H4 (cell line): ENCODE results near the gene COL27A1. TPM values are rescaled to one million over a fixed set of nuclear protein-coding genes. Genes with fewer than 3 reads are reported as not detected.
A peak's percentile ranks its signal among the peaks of the same experiment; 100 is the strongest.

Experiments used
- DNase-seq: peaks from one replicate; pipeline ENCODE4 v3.0.0-alpha.2; 2015; ENCODE audit warnings: low spot score
- total RNA-seq: library from RNA; depleted of rRNA; stranded (reverse); fragments of >200 nt; shearing (Covaris generic); gene quantifications from 2 replicates; pipeline ENCODE4 v1.2.3, GENCODE V29; 2014; rRNA removed

The COL27A1 gene
- 1.3 and 2.4 TPM in 2 replicates for total RNA-seq

- DNase-seq = peak; percentile 66
Observed at GRCh38 chr9:114155263-114155994, at the start of gene COL27A1. Gene COL27A1 (plus strand): TSS chr9:114155537. CDS start chr9:114155951, 414 bp downstream.

DNA sequence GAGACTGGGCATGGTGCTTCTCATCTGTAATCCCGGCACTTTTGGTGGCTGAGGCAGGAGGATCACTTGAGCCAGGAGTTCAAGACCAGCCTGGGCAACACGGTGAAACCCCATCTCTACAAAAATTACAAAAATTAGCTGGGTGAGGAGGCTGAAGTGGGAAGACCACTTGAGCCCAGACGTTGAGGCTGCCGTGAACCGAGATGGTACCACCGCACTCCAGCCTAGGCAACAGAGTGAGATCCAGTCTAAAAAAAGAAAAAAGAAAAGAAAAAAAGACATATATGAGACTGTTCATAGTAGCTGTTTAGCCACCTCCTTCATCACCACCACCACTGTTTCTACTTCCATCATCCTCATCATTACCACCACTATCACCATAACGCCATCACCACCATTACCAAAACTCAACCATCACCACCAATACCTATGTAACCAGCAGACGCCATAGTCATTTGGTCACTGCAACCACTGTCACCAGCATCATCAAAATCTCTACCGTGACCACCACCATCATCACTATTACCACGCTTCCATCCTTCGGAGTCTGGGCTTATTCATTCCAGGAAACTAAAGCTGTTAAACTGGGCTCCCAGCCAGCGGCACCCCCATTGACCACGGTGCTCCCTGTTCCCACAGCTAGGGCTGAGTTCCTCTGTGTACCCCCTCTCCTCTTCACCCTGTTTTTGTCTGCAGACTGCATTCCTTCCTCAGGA, 47.9 kb upstream of the COL27A1 start:
- no peak for DNase-seq

DNA sequence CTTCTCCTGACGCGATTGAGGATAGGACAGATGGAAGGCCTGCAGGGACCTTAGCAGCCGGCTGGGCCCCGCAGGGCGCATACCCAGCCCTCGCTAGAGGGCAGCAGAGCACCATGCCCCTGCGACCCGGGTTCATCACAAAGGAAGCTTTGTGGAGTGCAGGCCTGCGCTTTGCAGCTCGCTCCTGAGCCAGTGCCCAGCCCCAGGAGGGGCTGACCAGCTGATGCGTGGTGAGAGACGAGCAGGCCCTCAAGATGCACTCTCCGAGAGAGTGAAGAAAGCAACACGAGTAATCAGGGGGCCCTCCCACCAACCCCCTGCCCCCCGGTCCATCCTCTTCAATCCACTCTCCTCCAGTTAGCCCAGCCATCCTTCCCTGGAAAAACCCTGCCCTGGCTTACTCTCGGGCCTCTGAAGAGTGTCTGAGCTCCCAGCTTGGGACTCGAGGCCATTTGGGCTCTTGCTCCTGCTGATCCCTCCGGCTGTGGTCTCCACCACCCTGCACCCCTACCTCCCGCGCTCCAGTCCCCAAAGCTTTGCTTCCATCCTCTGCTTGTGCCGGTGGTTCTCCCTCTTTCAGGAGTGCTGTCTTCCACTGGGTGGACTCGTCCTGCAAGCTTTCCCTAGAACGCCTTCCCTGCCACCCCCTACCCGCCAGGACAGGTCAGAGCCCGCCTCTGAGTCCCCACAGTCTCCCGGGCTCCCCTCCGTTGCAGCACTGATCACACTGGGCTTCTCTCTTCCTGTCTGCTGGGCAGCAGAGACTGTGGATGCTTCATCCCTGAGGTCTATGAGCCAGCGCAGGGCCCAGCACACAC, 47.1 kb upstream of the COL27A1 start:
- peak; percentile 53 for DNase-seq

GRCh38 chr9:114109124-114109523, 46.2 kb upstream of the COL27A1 start:
- DNase-seq = no peak

DNA sequence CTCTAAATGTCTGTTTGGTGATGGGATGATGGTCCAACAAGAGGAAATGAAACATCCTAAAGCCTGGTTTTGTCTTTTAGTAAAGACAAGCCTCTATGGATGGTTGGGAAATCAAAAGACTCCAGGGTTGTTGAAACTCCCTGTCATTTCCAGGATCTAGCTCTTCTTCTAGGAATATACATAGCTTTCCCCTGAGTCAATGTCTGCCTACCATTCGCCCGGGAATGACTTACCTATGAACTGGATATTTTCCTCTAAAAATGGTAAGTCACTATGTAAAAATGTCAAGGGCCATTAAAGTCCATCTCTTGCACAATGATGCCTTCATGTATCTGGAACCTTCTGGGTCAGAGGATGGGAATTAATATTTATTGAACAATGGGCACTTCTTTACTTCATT, 45.2 kb upstream of the COL27A1 start:
- no peak for DNase-seq

DNA sequence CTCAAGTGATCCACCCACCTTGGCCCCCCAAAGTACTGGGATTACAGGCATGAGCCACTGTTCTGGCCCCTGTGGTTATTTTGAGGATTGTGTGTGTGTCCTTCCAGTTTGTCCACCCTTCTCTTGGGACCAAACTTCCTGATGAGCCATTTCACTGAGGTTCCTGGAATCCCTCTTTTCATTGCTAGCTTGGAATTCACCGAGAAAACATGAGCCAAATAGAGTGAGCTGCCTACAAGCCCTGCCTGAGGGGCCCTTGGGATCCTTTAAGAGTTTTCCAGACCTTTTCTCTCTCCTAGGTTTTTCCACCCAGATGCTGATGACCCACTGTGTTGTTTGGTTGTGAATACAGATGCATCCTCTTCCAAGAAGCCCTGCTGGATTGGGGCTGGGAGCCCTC, 43.0 kb upstream of the COL27A1 start:
- DNase-seq = no peak

DNA sequence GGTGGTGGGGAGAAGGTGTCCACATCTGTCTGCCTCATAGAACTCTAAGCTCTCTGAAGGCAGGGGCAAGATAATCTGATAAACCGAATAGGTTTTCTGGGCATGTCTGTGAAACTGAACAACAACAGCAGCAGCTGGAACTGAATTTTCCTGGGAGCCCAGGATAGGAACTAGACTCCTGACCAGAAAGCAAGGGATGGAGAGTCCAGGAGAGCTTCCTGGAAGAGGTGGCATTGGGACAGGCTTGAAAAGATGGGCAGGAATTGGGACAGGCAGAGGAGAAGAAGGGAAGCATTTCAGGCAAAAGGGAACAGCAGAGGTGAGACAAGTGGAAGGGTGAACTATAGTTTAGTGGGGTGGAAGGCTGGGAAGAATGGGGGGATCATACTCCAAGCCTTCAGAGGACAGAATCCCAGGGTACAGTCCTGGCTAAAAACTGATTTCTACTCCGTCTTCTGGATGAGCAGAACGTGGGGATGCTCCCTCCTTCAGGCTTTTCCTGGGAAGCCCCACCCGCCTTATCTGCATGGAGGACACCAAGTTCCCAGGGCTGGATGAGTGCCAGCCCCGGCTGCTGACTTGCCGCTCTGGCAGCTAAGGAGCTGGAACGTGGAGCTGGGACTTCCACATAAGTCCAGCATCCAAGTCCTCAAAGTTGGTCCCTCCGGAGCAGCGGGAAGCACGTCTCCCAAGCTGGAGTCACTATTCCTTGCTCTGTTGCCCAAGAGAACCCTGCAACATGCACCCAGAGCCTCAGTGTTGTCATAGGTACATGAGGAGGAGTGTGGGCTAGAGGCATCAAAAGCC, 42.4 kb upstream of the COL27A1 start:
- no peak for DNase-seq

DNA sequence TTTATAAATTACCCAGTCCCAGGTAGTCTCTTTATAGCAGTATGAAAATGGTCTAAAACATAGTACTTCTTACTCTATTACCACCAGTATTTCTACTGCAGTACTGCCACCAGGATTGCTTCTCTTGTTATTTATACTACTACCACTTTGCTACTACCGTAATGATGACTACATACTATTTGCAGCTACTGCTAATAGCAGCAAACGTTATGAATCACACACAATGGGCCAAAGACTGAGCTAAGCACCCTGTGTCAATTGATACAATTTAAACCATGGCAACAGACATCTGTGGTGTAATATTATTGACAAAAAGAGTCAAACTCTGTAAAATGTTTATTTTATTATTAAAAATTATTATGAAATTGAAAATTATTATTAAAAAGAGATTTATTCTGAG, 41.0 kb upstream of the COL27A1 start:
- no peak for DNase-seq

- no peak for DNase-seq
Observed at GRCh38 chr9:114115654-114116125, 39.6 kb upstream of the COL27A1 start.

DNA sequence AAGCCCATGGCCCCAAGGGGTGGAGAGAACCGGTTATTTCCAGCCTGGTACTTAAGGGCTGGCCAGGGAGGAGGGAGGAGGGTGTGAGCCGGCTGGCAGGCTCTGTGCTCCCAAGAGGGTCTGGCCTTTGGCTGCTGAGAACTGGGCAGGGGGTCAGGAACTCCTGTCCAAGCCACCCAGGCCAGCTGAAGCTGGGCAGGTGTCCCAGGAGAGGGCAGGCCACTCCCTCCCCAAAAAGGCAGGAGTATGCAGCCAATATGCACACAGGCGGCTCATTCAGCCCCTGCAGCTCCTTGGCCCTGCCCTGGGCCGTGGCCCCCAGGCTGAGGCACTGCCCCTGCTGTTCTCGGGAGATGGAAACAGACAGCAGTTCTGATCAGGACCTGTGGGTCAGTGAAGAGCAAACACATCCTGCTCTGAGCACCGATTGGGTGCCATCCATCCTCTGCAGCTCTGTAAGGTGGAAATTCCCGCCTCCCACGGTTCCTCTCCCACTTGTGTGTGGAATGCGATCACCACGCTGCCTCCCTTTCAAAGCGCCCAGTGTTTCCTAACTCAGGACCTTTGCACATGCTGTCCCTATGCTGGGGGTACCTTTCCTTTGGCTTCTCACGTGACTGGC, 39.1 kb upstream of the COL27A1 start:
- DNase-seq = no peak

DNA sequence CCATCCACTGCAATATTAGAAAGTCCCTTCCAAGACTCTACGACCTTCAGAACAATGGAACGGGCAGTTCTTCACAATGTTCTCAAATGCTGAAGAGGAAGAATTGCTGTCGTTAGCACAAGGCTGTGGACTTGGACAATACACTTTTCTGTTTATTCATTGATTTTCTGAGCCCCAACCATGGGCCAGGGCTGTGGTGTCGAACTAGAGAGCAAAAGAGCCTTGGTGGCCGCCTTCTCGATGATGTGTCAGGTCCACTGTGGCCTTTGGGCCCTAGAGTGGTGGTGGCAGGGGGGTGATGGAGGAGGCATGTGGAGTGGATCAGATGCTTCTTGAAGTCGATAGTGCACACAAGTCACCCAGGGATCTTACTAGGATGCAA, 37.7 kb upstream of the COL27A1 start:
- no peak for DNase-seq

GRCh38 chr9:114117996-114118830, 37.1 kb upstream of the COL27A1 start:
- DNase-seq = no peak

DNA sequence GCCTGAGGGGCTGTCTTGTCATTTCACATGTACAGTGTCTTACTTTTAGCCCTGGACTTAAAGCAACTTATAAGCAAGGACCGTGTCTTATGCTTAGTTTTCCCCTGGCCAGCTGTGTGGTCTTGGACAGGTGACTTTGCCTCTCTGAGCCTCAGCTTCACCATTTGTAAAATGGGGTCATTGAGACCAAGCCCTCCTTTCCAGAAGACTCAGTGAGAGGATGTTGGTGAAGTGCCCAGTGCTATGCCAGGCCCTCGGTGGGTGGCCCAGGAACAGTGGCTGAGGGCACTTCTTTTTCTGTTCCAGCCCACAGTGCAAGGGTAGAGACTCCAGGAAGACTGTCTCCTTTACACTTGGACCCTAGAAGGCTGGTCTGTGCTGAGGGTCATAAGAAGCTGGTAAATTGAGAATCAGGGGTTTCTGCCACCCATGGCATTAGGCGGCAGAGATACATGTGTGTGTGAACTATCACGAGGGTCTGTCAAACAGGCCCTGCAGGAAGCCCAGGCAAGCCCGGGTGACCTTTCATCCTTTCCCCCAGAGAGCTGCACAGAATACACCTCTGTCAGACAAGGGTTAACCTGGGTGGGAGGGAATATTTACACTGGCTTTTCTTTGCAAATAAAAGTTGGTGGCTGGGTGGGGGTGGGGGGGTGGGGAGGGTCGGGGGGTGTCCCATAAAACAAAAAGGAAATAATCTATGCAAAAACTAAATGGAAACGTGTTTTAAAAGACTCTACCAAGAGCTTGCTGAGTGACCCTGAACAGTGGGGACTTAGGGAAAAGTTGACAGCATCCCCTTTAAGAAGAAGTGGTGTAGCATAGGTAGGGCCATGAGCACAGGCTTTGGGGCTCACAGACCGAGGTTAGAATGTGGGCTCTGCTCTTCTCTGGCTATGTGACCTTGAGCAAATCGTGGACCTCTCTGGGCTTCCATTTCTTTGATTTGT, 35.8 kb upstream of the COL27A1 start:
- DNase-seq = no peak

DNA sequence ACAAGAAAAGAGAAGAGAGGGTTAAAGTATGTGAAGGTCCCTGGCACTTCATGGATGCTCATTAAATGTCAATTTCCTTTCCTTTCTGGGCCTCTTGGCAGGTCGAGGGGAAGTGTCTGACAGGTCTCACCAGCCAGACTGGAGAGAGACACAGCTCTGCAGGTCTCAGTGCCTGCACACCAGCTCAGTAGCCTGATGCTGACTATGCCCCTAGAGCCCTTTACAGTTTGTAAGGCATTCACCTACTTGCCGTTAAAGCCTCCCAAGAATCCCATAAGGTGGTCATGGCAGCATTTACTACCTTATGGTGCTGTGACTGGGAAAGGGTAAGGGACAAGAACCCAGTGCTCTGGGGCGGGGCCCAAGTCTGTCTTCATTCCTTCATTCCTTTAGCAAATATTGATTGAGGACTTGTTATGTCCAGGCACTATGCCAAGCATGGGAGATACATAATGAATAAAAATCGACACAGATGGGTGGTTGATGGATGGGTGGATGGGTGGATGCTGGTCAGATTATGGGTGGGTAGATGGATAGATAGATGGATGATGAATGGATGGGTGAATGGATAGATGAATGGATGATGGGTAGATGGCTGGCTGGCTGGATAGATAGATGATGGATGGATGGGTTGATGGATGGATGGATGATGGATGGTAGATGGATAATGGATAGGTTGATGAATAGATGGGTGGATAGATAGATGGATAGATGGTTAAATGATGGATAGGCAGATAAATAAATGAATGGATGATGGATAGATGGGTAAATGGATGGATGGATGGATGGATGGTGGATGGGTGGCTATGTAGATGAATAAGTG, 34.9 kb upstream of the COL27A1 start:
- DNase-seq = no peak

GRCh38 chr9:114121227-114122135, 33.9 kb upstream of the COL27A1 start:
- DNase-seq = no peak

- no peak for DNase-seq
Observed at GRCh38 chr9:114122136-114123027, 33.0 kb upstream of the COL27A1 start.
